Raji (cell line): ENCODE measurements around the gene ASH1L.

Source experiments
- POLR2A ChIP-seq: IDR thresholded peaks from 2 replicates; pipeline ENCODE4 v1.6.1; 2011; ENCODE audit warnings: low read depth, low read length, control low read depth; ENCODE audit not compliant: insufficient read depth

ASH1L gene, protein sequence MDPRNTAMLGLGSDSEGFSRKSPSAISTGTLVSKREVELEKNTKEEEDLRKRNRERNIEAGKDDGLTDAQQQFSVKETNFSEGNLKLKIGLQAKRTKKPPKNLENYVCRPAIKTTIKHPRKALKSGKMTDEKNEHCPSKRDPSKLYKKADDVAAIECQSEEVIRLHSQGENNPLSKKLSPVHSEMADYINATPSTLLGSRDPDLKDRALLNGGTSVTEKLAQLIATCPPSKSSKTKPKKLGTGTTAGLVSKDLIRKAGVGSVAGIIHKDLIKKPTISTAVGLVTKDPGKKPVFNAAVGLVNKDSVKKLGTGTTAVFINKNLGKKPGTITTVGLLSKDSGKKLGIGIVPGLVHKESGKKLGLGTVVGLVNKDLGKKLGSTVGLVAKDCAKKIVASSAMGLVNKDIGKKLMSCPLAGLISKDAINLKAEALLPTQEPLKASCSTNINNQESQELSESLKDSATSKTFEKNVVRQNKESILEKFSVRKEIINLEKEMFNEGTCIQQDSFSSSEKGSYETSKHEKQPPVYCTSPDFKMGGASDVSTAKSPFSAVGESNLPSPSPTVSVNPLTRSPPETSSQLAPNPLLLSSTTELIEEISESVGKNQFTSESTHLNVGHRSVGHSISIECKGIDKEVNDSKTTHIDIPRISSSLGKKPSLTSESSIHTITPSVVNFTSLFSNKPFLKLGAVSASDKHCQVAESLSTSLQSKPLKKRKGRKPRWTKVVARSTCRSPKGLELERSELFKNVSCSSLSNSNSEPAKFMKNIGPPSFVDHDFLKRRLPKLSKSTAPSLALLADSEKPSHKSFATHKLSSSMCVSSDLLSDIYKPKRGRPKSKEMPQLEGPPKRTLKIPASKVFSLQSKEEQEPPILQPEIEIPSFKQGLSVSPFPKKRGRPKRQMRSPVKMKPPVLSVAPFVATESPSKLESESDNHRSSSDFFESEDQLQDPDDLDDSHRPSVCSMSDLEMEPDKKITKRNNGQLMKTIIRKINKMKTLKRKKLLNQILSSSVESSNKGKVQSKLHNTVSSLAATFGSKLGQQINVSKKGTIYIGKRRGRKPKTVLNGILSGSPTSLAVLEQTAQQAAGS (N-terminal part only)

DNA sequence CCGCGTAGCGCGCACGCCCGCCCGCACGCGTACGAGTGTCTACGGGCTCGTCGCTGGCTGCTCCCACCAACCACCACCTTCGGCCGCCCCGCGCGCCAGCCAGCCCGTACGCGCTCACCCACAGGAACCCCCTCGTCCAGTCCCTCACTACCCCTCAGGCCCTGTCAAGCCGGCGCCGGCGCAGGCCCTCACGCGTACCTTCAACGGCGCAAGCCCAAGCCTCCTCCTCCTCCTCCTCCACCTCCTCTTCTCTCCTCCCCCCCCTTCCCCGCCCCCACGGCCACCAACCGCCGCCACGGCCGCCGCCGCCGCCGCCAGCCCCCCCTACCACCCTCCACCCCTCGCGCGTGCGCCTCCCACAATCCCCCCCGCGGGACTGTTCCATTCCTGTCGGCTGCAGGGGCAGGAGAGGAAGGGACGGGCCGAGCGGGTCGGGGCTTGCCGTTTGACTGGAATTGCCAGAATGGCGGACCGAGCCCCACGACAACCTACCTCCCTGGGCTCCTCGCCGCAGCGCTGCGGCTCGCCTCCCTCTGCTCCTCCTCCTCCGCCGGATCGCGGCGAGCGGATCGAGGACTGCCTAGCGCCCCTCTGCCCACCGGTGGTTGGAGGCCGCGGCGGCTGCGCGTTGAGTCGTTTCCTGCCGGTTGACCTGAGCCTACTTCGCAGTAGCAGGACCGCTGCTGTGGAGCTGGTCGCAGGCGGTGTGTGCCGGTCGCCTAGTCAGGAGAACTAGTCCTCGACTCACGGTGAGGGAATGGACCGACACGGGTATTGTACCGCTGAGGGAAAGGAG lies at the start of gene ASH1L:
Gene ASH1L (minus strand): TSS at position 223 of the 796 bp plus-strand sequence. CDS start 41,284 bp downstream, outside the sequence.
- TF ChIP-seq POLR2A: peak; percentile 91

DNA sequence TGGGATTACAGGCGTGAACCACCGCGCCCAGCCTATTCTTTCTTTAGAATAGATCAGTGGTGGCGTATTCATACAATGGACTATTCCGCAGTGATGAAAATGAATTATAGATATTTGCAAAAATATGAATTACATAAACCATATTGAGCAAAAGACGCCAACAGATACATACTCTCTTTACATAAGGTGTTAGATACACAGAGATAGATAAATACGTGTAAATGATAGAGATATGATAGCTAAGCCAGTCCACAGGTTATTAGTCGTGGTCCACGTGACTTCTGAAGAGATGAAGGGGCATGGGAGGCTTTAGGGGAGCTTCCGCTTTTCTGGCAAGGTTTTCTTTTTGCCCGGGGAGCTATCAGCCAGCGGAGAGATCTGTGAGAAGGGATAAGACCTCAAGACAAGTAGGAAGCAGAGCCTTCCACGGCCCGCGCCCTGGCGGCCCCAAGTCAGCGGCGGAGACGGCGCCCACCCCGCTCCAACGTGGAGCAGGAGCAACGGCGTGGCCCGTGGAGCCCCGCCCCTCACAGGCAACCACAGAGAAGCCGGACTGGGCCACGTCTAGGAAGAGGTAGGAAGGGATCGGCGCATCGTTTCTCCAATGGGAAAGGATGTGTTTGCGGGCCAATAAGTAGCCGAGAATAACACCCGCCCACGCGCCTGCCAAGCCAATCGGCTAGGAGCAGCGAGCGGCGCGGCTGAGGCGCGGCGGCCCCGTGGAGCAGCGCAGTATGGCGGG lies 47.1 kb upstream of the ASH1L start, which contains the start of gene MSTO1:
Gene MSTO1 (plus strand): TSS at position 704 of the 742 bp plus-strand sequence. CDS start 31 bp downstream, at position 735.
- TF ChIP-seq POLR2A: peak; percentile 88

DNA sequence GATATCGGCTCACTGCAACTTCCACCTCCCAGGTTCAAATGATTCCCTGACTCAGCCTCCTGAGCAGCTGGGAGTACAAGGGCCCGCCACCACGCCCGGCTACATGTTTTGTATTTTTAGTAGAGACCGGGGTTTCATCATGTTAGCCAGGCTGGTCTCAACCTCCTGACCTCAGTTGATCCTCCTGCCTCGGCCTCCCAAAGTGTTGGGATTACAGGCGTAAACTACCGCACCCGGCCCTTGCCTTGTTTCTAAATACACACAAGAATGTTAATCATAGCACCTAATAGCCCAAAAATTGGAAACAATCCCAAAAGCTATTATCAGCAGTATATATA lies 46.3 kb upstream of the ASH1L start:
- TF ChIP-seq POLR2A: no peak

DNA sequence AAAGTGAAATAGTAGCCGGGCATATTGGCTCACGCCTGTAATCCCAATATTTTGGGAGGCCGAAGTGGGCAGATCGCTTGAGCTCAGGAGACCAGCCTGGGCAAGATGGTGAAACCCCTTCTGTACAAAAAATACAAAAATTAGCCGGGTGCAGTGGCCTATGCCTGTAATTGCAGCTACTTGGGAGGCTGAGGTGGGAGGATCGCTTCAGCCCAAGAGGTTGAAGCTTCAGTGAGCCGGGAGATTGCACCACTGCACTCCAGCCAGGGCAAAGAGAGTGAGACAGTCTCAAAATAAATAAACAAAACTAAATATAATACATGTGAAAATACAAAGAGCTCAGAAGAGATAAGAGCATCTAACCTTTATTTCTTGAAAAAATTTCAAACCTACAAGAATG lies 45.1 kb upstream of the ASH1L start:
- no peak for TF ChIP-seq POLR2A

DNA sequence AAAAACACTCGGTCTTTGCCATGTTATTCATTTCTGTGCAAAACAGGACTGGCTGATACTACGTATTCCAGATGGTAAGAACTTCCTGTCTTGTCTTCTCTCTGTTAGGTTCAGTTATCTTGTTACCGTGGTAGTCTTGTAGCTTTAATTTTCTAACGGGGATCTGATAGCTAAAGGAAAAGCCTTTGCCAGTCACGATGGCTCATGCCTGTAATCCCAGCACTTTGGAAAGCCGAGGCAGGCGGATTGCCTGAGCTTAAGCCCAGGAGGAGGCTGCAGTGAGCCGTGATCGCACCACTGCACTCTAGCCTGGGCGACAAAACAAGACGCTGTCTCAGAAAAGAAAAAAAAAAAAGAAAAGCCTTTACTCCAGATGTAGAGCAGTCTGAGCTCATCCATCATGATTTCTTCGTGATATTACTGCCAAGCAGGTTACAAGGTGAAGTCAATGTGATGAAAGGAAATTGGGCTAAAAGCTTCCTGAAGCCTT lies 36.3 kb upstream of the ASH1L start:
- no peak for TF ChIP-seq POLR2A

DNA sequence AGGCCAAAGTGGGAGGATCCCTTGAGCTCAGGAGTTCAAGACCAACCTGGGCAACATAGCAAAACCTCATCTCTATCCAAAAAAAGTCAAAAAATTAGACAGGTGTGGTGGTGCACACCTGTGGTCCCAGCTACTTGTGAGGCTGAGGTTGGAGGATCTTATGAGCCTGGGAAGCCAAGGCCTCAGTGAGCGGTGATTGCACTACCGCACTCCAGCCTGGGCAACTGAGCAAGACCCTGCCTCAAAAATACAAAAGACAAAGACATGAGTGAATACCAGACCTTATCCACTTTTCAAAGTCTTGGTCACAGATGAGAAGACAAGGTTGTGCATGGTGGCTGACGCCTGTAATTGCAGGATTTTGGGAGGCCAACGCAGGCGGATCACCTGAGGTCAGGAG lies 34.3 kb upstream of the ASH1L start:
- TF ChIP-seq POLR2A: no peak

DNA sequence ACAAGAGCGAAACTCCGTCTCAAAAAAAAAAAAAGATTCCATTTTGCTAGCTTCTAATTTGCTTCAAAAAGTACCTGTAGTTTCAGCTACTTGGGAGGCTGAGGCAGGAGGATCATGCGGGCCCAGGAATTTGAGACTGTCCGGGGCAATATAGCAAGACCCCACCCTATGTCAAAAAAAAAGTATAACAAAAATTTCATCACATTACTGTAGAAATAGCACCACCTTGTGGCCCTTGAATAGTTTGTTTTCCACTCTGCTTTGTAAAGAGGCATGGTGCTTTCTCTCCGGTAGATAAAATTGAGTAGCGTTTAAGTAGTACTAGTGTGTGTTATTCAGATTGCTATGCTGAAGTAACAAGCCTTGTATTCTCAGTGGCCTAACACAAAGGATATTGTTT lies 29.2 kb upstream of the ASH1L start:
- no peak for TF ChIP-seq POLR2A

DNA sequence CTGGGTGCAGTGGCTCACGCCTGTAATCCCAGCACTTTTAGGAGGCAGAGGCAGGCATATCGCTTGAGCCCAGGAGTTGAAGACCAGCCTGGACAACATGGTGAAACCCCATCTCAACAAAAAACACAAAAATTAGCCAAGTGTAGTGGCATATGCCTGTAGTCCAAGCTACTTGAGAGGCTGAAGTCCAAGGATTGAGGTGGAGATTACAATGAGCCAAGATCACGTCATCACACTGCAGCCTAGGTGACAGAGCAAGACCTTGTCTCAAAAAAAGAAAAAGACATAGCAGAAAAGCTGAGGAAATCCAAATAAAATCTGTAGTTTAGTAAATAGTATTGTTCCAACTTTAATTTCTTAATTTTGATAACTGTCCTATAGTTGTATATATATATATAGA lies 11.5 kb upstream of the ASH1L start:
- TF ChIP-seq POLR2A: no peak

DNA sequence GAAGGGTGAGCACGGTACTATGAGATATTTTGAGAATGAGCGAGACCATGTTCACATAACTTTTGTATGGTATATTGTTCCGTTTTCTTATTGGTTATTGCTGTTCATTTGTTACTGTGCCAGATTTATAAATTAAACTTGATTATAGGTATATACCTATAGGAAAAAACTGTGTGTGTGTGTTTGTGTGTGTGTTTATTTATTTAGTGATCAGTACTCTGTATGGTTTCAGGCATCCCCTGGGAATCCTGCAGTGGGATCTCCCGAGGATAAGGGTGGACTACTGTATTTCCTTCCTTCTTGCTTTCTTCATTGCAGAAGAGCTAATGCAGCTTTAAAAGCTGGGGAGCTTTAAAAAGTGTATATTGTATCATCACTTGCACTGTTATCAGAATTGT lies 8.0 kb upstream of the ASH1L start:
- TF ChIP-seq POLR2A: no peak

DNA sequence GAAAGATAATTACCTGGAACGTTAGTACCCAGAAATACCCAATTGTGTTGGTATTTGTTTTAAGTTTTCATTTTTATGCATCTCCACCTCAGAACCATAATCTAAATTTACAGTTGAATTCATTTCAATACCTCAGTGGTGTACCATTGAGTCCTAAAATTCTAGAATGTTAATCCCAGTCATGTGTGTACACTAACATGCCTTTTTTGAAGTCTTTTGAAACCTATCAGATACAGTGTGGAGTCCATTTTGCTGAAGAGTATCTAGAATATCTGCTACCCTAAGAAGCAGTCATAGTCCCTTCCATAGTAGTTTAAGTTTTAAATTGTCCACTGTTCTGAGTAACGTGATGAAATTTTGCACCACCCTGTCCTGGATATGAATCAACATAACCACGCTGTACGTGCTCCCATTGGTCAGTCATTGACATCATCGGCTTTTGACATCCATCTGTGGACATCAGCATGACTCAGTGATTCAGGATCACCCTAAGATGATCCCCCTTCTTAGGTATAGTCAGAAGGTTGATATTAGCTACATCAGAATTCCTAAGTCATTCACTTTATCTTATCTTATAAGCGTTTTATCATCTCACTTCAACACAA lies 7.5 kb upstream of the ASH1L start:
- no peak for TF ChIP-seq POLR2A

DNA sequence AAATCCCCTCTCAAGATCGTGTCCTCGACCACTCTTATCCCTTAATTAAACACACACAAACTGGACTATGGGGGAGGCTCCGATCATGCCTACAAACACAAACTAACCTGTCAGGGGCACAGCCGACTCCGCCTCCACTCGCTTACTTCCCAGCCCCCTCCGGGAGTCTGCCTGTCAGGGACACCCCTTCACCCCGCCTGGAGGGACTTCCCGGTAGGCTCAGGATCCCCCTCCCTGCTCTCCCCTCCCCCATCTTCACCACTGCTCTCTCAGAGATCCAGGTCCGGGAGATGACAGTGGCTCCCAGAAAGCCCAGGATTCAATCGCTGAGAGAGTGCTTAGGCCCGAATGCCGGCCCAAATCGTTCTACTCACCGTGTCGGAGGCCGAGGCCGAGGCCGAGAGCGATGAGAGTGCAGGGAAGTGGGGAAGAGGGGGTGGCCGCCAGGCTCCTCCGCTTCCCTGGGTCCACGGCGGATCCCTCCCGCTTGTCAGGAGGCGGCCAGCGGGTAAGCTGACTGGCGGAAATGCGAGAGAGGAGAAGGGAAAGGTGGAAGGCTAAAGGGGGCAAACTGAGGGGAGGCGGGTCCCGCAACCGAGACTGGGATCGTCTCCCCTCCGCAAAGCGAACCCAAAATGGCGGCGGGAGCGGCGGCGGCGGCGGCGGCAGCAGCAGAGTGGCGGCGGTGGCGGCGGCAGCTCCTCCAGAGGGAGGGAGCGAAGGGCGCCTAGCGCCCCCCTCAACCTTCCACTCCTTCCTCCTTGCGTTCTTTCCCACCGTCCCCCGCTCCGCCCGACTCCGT lies 623 bp downstream of the ASH1L start:
- TF ChIP-seq POLR2A: 0 out of 2 replicates have a peak, but pooled peaks have one; percentile 6

DNA sequence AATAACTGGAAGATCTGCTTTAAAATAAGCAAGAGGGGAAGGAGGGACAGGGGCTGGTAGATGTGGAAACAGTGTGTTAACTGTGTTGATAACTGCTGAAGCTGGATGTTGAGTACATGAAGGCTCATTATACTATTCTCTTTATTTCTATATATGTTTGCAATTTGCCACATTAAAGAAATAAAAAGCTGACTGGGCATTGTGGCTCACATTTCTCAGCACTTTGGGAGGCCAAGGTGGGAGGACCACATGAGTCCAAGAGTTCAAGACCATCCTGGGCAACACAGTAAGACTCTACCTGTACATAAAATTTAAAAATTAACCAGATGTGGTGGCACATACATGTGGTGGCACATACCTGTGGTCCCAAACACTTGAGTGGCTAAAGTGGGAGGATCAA lies 6.7 kb downstream of the ASH1L start:
- TF ChIP-seq POLR2A: no peak

DNA sequence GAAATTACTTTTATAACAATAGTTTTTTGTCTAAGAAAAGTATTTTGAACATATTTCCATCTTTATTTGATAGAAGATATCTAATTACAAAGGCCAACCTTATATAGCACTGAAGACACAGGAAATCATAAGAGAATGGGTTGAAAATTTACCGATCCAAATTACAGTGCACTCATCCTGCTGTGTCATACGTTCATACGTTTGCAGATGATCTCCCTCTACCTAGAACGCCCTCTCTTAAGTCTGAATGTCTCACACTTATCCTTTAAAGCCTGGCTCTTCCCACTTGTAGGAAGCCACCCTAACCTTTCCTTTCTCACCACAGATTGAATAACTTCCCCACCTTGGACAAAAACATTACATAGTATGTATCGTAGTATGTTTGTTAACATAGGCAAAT lies 9.3 kb downstream of the ASH1L start:
- no peak for TF ChIP-seq POLR2A
